Left lobe of liver (tissue), 2 donors: ENCODE measurements around the gene NISCH. TPM values are rescaled to one million over a fixed set of nuclear protein-coding genes. Genes with fewer than 3 reads are reported as not detected.
"Not testable (repeated sequence)": the region's sequence is repeated elsewhere in the genome, so short reads cannot be mapped to it uniquely, and the experiment has no call there.

ENCODE experiments used
- ATAC-seq: fragments of 200-7000 bp; cut with Tn5 transposase; one replicate; pipeline ENCODE4 v1.9.1; 2020; ENCODE audit warnings: mild to moderate bottlenecking, moderate library complexity
- DNase-seq: peaks from one replicate; pipeline ENCODE4 v3.0.0-alpha.2; 2020; ENCODE audit warnings: low spot score
- total RNA-seq: library from RNA; stranded (reverse); gene quantifications from one replicate; pipeline ENCODE4 v1.2.1, GENCODE V29; 2021
- donor health status: DM: no; HTN: no; CAD: no; lungs with moderate emphysema.
- donor health status: DM: no; HTN: yes; CAD: no.

NISCH gene
- total RNA-seq, 1 donor from 2014 or later, result 39.3 TPM

DNA sequence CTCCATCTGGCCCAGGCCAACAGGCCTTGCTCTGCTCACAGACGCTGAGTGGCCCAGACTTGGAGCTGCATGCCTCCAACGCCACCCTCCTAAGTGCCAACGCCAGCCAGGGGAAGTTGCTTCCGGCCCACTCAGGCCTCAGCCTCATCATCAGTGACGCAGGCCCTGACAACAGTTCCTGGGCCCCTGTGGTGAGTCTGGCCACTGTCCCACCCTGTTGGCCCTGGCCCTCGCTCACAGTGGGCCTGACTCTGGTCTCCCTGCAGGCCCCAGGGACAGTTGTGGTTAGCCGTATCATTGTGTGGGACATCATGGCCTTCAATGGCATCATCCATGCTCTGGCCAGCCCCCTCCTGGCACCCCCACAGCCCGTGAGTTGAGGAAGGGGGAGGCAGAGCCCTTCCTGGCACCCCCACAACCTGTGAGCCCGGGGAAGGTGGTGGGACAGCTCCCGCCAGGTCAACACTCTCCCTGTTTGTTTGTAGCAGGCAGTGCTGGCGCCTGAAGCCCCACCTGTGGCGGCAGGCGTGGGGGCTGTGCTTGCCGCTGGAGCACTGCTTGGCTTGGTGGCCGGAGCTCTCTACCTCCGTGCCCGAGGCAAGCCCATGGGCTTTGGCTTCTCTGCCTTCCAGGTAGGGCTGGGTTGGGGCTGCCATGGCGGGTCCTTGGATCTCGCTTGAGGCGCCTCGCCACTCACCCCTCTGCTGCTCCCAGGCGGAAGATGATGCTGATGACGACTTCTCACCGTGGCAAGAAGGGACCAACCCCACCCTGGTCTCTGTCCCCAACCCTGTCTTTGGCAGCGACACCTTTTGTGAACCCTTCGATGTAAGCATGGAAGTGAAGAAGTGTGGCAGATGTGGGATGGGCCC is 68.2 kb downstream of the NISCH start:
- DNase-seq (no peak), ATAC-seq (no peak)

DNA sequence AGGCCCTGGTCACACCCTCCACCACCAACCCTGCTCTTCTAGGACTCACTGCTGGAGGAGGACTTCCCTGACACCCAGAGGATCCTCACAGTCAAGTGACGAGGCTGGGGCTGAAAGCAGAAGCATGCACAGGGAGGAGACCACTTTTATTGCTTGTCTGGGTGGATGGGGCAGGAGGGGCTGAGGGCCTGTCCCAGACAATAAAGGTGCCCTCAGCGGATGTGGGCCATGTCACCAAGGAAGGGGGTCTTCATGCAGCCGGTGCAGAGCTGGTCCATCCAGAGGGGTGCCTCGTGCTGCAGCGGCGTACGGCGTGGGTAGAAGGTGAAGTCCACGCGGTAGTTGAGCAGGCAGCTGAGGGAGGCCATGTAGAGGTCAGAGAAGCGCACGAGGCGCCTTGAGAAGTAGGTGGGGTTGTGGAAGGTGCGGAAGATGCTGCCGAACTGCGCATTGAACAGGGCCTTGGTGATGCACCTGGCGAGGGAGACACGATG is 68.9 kb downstream of the NISCH start:
- no peak for ATAC-seq
- no peak for DNase-seq

DNA sequence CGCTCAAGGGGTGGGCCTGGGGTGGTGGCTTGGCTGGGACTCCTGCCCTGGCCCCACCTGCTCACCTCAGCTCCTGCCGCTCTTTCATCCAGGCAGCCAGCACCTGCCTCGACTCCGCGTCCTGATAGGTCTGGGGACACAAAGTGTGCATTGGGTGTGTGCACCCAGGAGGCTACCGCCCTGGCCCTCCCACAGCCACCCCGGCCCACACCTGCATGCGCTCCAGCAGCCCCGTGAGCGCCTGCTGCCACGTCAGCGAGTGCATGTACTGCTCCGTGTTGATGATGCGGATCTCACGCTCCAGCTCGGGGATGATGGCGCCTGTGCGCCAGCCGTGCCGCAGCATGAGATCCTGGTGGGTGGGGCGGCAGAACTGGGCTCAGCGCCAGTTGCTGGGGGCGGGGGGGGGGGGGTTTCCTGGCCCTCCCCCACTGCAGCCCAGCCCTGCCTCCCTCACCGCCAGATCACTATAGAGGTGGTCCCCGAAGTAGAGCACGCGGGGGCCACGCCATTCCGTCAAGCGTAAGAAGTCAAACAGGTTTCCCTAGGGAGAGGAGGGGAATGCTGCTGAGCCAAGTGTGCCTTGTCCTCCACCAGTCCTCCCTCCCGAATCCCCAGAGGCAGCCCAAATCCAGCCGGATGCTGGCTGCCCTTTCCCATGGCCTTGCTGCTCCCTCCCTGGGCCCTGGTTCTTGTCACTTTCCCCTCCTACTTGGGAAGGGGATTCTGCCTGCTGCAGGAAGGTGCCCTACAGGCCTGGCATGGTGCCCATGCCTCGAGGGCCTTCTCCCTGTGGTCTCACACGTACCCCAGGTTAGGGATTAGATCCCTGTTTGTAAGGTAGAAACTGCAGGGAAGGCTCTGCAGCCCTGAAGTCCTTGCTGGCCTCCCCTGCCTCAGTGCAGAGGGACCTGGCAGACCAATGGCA is 69.6 kb downstream of the NISCH start:
- ATAC-seq (peak; percentile 13), DNase-seq (no peak)

DNA sequence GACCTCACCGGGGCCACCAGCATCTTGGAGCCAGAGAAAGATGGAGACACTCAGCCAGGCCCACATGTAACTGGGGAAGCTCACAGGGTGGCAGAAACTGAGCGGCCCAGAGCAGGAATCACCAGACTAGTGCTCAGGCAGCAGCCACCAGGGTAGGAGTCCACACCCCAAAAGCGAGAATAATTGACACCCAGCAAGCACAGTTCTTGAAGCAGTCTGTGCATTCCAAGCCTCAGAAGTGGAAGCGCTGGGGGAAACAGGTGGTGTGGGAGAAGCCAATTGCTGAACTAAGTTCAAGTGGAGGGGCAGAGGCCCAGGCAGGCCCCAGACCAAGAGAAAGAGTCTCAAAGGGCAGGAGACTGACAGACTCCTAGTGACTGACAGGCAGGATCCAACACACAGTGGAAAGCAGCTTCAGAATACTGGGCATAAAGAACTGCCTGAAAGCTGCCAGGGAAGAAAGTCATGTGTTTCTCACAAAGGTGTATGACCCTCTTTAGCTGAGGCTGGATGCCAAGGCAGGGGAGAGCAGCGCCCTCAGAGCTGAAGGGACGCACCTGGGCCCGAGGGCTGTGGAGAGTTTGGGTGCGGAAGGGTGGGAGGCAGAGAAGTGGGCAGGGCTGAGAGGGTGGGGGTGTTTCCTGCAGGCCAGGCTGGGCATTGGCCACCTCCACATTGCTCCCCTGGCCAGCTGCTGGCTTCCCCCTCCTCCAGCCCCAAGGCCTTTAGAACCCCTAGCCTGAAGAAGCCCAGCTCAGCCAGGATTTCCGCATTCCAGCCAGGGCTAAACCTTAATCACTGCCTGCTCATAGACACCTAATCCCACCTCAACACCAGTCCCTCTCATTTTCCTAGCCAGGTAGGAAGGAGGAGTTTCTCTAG is 70.5 kb downstream of the NISCH start:
- ATAC-seq (no peak), DNase-seq (no peak)

DNA sequence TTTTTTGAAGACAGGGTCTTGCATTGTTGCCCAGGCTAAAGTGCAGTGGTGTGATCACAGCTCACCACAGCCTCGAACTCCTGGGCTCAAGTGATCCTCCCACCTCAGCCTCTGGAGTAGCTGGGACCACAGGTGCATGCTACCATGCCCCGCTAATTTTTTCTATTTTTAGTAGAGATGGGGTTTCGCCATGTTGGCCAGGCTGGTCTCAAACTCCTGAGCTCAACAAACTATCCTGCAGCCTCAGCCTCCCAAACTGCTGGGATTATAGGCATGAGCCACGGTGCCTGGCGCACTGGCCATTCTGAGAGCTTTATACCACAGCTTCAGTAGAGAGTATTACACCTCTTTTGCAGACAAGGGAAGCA is 71.3 kb downstream of the NISCH start:
- DNase-seq, ATAC-seq: not testable (repeated sequence)

DNA sequence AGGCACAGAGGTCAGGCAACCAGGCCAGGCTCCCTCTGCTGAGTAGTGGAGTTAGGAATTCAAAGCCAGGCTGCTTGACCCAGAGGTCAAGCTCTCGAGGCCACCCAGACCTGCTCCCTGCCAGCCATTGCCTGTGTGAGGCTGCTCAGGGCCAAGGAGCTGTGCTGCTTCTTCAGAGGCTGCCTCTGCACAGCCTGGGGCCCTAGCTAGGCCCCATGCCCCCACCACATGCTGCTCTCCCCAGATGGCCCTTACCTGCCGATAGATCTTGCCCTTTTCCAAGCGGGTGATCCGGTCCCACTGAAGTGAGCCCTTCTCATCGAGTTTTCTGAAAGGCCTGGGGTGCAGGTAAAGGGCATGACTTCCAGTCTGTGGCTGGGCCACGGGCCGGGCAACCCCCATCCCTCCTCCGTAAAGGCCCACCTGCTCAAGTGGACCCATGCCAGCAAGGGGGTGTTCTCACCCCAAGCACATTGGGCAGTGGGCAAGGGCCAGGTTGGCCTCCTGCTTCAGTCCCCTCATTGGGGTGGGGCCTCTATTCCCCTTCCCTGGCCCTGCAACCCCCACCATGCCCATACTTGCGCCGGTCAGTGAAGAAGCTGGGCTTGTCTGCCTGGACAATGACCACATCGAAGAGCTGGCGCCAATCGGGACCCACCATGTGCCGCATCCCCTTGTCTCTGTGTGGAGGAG is 71.8 kb downstream of the NISCH start:
- DNase-seq, result no peak
- peak; percentile 18 for ATAC-seq

DNA sequence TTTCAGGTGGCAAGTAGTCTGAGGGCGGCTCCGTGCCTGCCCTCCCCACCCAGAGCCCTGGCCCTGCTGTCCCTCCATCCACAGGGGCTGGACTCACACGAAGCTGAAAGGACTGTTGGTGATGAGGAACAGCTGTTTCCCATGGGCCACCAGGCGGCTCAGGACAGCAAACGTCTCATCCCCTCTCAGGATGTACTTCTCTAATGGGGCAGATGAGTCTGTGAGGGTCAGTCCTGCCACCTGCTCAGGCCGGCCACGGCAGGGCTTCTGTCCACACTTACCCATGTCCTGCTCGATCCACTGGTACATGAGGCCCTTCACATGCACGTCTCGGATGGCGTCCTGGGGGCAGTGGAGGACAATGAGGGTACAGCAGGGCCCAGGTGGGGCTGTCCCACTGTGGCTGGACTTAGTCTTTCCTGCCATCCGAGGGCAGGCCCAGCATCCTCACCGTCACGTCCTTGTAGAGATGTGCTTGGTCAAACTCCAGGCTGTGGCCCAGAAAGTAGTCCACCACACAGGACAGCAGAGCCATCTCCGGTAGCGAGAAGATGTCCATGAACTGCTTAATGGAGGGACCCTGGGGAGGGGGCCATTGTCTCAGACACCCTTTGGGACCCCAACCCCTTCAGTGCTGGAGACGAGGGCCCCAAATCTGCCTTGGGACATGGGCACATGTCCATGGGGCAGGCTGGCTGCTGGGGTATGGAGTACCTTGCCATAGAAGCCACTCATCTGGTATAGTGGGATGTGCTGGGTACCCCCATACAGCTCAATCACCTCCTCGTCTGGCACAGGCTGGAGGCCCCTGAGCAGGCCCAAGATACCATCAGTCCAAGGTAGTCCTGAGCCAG is 72.6 kb downstream of the NISCH start:
- ATAC-seq (no peak), DNase-seq (no peak)

DNA sequence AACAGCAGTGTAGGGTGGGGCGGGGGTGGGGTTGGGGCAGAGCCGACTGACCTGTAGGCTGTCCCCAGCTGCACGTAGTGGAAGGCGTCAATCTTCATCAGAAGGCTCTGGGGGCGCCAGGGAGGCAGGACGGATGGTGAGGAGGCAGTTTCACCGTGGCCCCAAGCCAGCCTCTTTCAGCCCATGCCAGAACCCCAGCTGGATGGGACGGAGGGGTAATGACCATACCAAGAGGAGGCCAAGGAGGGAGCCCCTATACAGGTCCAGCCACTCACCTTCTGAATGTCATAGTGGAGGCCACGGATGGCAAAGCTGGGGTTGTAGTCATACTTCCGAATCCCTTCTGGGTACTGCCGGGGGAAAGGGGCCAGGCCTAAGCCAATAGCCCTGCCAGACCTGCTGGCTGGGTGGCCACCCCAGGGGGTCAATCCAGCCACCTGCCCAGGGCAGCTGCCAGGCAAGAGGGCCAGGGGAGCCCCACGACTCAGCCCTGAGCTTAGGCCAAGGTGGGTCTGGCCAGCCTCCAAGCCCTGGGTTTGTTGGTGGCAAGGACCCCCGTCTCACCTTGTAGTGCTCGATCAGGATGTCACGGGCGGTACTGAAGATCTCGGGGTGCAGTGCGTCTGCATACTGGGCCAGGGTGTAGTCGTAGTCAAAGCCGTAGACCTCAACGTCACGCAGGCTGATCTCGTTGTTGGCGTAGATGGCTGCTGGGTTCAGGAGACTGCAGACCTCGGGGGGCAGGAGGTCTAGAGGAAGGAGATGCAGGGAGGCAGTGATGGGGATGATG is 73.4 kb downstream of the NISCH start:
- ATAC-seq (no peak), DNase-seq (no peak)

DNA sequence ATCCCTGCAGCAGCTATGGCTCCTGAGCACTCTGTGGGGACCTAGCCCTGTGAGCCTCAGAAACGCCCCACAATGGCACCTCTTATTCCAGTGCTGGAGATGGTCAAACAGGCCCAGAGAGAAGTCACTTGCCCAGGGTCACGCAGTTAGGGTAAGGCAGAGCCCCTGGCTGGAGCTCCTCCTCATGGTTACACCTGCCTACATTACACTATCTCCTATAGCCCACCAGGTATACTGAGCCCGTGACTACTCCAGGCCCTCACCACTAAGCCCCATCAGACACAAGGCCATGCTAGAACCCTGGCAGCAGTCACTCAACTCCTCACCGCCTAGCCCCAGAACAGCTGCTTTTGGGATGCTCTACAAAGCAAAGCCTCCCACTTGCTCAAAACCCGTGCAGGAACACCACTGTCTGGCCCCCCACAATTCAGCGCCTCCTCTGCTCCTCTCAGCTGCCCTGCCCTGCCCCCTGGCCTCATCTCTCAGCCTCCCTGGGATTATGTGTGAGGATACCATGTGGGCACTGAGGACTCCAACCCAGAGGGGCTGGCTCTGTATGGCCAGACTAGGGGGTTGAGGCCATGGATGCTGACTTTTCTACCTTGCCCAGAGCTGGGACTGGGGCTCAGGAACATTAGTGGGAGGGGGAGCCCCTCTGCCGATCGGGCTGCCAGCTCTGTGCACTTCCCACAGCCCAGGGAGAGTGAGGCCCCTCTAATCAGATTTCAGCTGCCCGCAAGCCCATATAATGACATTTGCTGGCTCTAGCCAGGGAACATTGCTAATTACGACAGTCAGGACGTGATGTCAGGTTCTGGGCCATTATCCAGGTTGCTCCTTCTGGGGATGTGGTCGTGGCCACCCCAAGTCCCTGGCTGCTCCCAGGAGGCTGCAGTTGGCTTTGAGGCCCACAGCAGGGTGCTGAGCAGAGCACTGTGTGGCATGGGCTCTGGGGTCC is 74.3 kb downstream of the NISCH start:
- no peak for DNase-seq

DNA sequence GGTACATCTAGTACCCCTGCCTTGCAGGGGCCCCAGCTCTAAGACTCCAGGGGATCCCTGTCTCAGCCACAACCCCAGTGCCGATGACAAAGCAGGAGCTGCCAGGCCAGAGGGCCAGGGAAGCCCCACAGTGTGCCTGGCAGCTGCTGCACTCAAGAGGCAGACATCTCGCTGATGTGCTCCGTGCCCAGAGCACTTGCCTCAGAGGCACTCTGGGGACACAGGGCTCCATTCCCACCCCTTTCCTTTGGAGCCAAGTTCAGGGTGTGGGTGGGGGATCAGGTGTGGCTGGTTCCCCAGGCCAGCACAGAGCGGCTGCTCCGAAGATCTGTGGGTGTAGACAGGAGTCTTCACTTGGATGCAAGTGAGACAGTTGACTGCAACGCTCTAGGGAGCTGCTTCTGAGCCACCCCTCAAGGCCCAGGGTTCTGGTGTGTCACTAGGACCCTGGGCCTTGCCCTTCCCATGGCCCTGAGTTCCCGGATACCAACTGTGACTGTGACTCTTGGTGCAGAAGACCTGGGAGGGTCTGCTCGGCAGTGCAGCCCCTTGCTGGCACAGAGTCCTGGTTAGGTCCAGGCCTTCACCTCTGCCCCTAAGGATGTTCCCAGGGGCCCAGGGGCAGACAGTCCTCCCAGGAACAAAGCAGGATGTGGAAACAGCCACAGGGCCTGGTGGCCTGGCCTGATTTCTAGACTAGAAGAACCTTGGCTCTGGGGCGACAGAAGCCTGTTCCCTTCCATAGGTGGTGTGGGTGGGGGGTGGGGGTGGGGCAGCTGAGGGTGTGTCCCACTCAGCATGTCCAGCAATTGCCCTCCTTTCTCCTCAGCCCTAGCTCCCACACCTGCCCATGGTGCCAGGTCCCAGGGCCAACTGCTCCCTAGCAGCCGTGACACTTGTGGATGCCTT is 75.8 kb downstream of the NISCH start:
- ATAC-seq (no peak), DNase-seq (no peak)

More for the DNA sequence above, 74.3 kb downstream of the NISCH start:
- ATAC-seq, result no peak

DNA sequence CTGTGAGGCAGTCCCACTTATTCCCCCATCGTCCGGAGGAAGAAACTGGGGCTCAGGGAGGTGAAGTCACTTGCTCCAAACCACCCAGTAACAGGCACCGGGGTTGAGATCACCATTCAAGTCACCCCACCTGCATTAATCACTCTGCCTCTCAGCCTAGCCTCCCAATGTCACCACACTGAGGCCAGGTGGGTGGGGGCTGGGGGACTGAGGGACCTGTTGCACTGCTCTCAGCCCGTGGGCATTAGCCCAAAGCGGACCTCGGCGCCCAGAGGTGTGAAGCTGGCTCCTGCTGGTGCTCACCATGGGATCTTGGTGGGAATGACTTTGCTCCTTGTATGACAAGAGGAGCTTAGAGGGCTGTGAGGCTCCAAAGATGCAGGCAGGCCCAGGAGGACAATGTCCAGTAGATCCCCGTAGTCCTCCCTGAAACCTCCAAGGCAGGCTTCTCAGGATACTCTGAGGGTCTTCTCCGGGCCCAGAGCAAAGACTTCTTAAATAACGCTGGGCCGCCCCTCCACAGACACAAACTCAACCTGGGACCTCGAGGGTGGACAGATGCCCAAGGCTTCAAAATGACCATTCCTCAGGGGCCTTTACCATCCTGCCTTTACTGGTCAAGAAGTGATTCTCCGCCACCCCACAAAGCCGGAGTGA is 76.6 kb downstream of the NISCH start:
- ATAC-seq, result no peak
- no peak for DNase-seq

DNA sequence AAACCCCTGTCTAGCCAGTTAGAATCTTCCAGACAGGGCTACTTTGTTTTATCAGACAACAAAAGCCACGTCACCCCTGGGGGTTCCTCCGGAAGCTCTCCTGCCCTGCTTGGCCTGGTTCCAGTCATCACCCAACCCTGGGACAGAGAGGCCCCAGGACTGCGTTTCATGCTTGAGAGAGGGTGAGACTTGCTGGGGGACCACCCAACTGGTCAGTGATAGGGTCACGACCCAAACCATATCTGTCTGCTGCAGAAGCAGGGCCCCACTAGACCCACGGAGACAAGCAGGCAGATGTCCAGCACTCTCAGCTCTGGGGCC is 77.1 kb downstream of the NISCH start:
- ATAC-seq (no peak), DNase-seq (peak; percentile 45)

DNA sequence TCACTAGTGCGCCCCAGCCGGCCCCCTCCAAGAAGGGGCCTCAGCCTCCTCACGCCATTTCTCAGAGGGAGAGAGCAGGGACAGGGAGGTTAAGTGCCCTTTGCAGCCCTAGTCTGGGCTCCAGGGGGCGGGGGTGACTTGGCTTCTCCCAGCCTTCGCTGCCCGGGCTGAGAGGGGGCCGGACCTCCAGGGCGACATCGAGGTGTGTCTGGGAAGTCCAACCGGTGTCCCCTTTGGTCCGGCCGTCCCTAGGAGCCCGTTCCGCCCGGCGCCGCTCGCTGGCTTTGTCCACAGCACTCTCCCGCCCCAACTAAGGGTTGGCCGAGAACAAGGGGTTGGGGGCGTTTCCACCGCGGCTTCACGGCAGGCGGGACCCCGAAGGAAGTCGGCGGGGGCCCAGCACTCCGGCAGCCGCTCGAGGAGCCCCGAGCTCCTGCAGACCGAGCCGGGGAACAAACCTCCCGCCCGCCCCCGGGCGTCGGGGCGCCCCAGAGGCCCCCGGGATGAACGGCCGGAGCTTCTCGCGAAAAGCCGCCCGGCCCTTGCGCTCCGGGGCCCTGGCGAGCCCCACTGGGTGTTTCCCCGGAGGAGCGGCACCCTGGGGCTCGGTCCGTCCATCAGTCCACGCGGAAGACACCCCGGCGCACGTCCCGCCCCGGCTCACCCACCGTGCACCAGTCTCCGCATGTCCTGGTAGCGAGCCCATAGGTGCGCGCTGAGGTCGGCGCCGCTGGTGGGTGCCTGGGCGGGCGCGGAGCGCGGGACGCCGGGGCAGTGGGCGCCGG is 77.6 kb downstream of the NISCH start:
- peak; percentile 49 for DNase-seq
- ATAC-seq, result no peak

DNA sequence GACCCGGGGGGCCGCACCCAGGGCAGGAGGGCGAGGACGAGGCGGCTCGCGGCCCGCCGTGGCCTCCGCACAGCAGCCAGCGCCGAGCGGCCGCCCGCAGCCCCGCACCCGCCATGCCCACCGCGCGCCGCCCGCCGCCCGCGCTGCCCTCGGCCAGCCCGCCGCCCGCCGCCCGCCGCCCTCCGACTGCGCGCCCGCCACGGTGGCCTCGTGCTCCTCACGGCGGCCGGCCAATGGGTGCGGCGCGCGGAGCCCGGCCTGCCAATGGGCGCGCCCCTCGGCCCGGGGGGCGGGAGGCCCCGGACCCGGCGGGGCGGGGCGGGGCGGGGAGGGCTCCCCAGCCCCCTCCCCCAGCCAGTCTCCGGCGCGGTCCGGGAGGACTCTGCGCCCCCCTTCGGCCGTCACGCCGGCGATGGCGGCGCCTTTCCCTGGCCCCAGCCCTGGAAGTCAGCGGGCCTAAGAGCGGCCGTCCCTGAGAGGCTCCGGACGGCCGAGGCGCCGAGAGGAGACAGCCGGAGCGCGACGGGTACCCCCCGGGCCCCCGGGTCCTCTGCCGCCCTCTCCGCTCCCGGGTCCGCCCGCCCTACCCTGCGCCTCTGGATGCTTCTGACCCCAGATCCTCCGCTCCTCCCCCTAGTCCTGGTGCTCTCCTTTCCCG is 78.3 kb downstream of the NISCH start, which contains the start of gene NT5DC2:
NT5DC2 (minus strand) TSS at position 235 of the 658 bp plus-strand sequence; CDS start at position 115, 120 bp downstream.
- DNase-seq, result peak; percentile 60
- peak; percentile 27 for ATAC-seq
